H9 (cell line): Measurements from ENCODE around the gene GOT1. TPM values are rescaled to one million over a fixed set of nuclear protein-coding genes. Genes with fewer than 3 reads are reported as not detected.

Source experiments
- DNase-seq: peaks from one replicate; pipeline ENCODE4 v3.0.0-alpha.2; 2017
- H2AFZ ChIP-seq: one replicate; pipeline ENCODE4 v1.6.1; 2013; ENCODE audit warnings: mild to moderate bottlenecking, low read length, control low read depth, moderate library complexity
- H2AK5ac ChIP-seq: 2 replicates; pipeline ENCODE4 v1.6.1; 2013; ENCODE audit warnings: low read length, control low read depth, mixed read lengths; ENCODE audit not compliant: insufficient read length
- H2BK120ac ChIP-seq: one replicate; pipeline ENCODE4 v1.6.1; 2013; ENCODE audit warnings: low read depth, mild to moderate bottlenecking, low read length, control low read depth, inconsistent platforms; ENCODE audit not compliant: poor library complexity, severe bottlenecking
- H2BK12ac ChIP-seq: 2 replicates; pipeline ENCODE4 v1.6.1; 2013; ENCODE audit warnings: low read length, control low read depth, mixed read lengths, low read depth; ENCODE audit not compliant: insufficient read length
- H2BK15ac ChIP-seq: 2 replicates; pipeline ENCODE4 v1.6.1; 2013; ENCODE audit warnings: low read depth, low read length, control low read depth
- H2BK20ac ChIP-seq: one replicate; pipeline ENCODE4 v1.6.1; 2013; ENCODE audit warnings: low read depth, mild to moderate bottlenecking, low read length, control low read depth, inconsistent platforms; ENCODE audit not compliant: poor library complexity, severe bottlenecking
- H2BK5ac ChIP-seq: 2 replicates; pipeline ENCODE4 v1.6.1; 2013; ENCODE audit warnings: low read length, control low read depth, mixed read lengths; ENCODE audit not compliant: insufficient read length
- H3K14ac ChIP-seq: 2 replicates; pipeline ENCODE4 v1.6.1; 2013; ENCODE audit warnings: low read length, control low read depth; ENCODE audit not compliant: insufficient read depth
- H3K18ac ChIP-seq: 2 replicates; pipeline ENCODE4 v1.6.1; 2013; ENCODE audit warnings: low read depth, mild to moderate bottlenecking, mixed read lengths, low read length, control low read depth; ENCODE audit not compliant: insufficient read length
- H3K23ac ChIP-seq: 2 replicates; pipeline ENCODE4 v1.6.1; 2013; ENCODE audit warnings: low read length, control low read depth, mixed read lengths, low read depth; ENCODE audit not compliant: insufficient read length
- H3K23me2 ChIP-seq: 2 replicates; pipeline ENCODE4 v1.6.1; 2013; ENCODE audit warnings: low read depth, mild to moderate bottlenecking, mixed read lengths, low read length, control low read depth; ENCODE audit not compliant: insufficient read length, poor library complexity, severe bottlenecking
- H3K27ac ChIP-seq: 2 replicates; pipeline ENCODE4 v1.5.1; 2013; ENCODE audit warnings: low read length, control low read depth, mixed read lengths, low read depth; ENCODE audit not compliant: insufficient read length
- H3K27me3 ChIP-seq: 2 replicates; pipeline ENCODE4 v1.6.1; 2013; ENCODE audit warnings: low read length, control low read depth, inconsistent platforms; ENCODE audit not compliant: insufficient read depth
- H3K4ac ChIP-seq: 2 replicates; pipeline ENCODE4 v1.6.1; 2013; ENCODE audit warnings: low read depth, mild to moderate bottlenecking, control low read depth, inconsistent platforms, low read length, moderate library complexity
- H3K4me1 ChIP-seq: 2 replicates; pipeline ENCODE4 v1.6.1; 2013; ENCODE audit warnings: low read length, control low read depth, inconsistent platforms; ENCODE audit not compliant: insufficient read depth
- H3K4me2 ChIP-seq: 2 replicates; pipeline ENCODE4 v1.6.1; 2013; ENCODE audit warnings: low read length, control low read depth, mixed read lengths; ENCODE audit not compliant: insufficient read length, insufficient read depth
- H3K56ac ChIP-seq: 2 replicates; pipeline ENCODE4 v1.6.1; 2013; ENCODE audit warnings: low read depth, mild to moderate bottlenecking, mixed read lengths, low read length, control low read depth; ENCODE audit not compliant: insufficient read length
- H3K79me1 ChIP-seq: 2 replicates; pipeline ENCODE4 v1.6.1; 2013; ENCODE audit warnings: low read depth, mild to moderate bottlenecking, moderate library complexity, low read length, control low read depth, inconsistent platforms; ENCODE audit not compliant: insufficient read depth, poor library complexity, severe bottlenecking
- H3K79me2 ChIP-seq: 2 replicates; pipeline ENCODE4 v1.6.1; 2013; ENCODE audit warnings: low read length, control low read depth, inconsistent platforms; ENCODE audit not compliant: insufficient read depth
- H3K9ac ChIP-seq: 2 replicates; pipeline ENCODE4 v1.6.1; 2013; ENCODE audit warnings: low read length, control low read depth, mixed read lengths; ENCODE audit not compliant: insufficient read length; ENCODE audit errors: extremely low read depth
- H3K9me3 ChIP-seq: one replicate; pipeline ENCODE4 v1.6.1; 2013; ENCODE audit warnings: low read depth, low read length, inconsistent platforms; ENCODE audit not compliant: control insufficient read depth
- H3T11ph ChIP-seq: one replicate; pipeline ENCODE4 v1.6.1; 2013; ENCODE audit warnings: mild to moderate bottlenecking, low read length, control low read depth, inconsistent platforms
- H4K20me1 ChIP-seq: one replicate; pipeline ENCODE4 v1.6.1; 2013; ENCODE audit not compliant: control insufficient read depth, insufficient read length, insufficient read depth
- H4K5ac ChIP-seq: 2 replicates; pipeline ENCODE4 v1.6.1; 2013; ENCODE audit warnings: low read depth, mild to moderate bottlenecking, mixed read lengths, low read length, control low read depth; ENCODE audit not compliant: insufficient read length
- H4K8ac ChIP-seq: replicated peaks from 2 replicates; pipeline ENCODE4 v1.6.1; 2013; ENCODE audit warnings: low read length, control low read depth, mixed read lengths, low read depth; ENCODE audit not compliant: insufficient read length
- H4K91ac ChIP-seq: 2 replicates; pipeline ENCODE4 v1.6.1; 2013; ENCODE audit warnings: low read depth, mild to moderate bottlenecking, moderate library complexity, mixed read lengths, low read length, control low read depth; ENCODE audit not compliant: insufficient read length
- H3K27ac Mint-ChIP-seq, 3 experiments: 2 replicates in 2 of 3; 3 replicates in 1 of 3; pipeline ENCODE4 v1.8.0; 2020 to 2021; ENCODE audit warnings: mixed read lengths in 3 of 3, mild to moderate bottlenecking in 1 of 3, moderate library complexity in 1 of 3
- H3K27me3 Mint-ChIP-seq: 2 replicates; pipeline ENCODE4 v1.8.0; 2021; ENCODE audit warnings: low read depth, mild to moderate bottlenecking, moderate library complexity, mixed read lengths
- H3K36me3 Mint-ChIP-seq, 3 experiments: 2 replicates in 2 of 3; 3 replicates in 1 of 3; pipeline ENCODE4 v1.8.0; 2020 to 2021; ENCODE audit warnings: low read depth in 3 of 3, mixed read lengths in 3 of 3; ENCODE audit not compliant: insufficient read depth in 1 of 3
- H3K4me1 Mint-ChIP-seq, 2 experiments: 2 replicates each; pipeline ENCODE4 v1.8.0; 2020; ENCODE audit warnings: mixed read lengths in 2 of 2
- H3K4me3 Mint-ChIP-seq, 2 experiments: 2 replicates in 1 of 2; 3 replicates in 1 of 2; pipeline ENCODE4 v1.8.0; 2020 to 2021; ENCODE audit warnings: mild to moderate bottlenecking in 2 of 2, mixed read lengths in 2 of 2, moderate library complexity in 1 of 2
- H3K9me3 Mint-ChIP-seq, 2 experiments: 2 replicates in 1 of 2; 3 replicates in 1 of 2; pipeline ENCODE4 v1.8.0; 2020; ENCODE audit warnings: mild to moderate bottlenecking in 2 of 2, mixed read lengths in 2 of 2, moderate library complexity in 1 of 2
- WGBS: extraction: QIAGEN DNeasy Blood & Tissue Kit; methylation state at CpG from one replicate; pipeline ENCODE4 v1.1.7; 2013; ENCODE audit warnings: missing lambda C conversion rate, low lambda C conversion rate, mixed read lengths; ENCODE audit not compliant: insufficient read length; ENCODE audit errors: extremely low coverage; 5-methylcytosine and 5-hydroxymethylcytosine counted together
- total RNA-seq: library from RNA; stranded (reverse); gene quantifications from 2 replicates; pipeline ENCODE4 v1.2.1, GENCODE V29; 2021
- TF ChIP-seq, protein P1 (sequence below): fragments of 200-600 bp; sonication (generic); conservative IDR thresholded peaks from 3 replicates; pipeline ENCODE4 v1.8.0; 2021; ENCODE audit warnings: antibody characterized with exemption, mild to moderate bottlenecking

Gene GOT1
- total RNA-seq, 1 experiment from 2014 or later = 43.3 TPM

- H3K4me3 Mint-ChIP-seq = no peak overlapping the region
These were observed 28.8 kb upstream of the GOT1 start for GRCh38 chr10:99459217-99459616.

More at GRCh38 chr10:99459217-99459616, 28.8 kb upstream of the GOT1 start:
- H3K4ac ChIP-seq = no peak overlapping the region
- no peak for DNase-seq
- no peak overlapping the region for H3K9ac ChIP-seq
- WGBS = no CpG with 5 or more reads among the region's 2 CpGs
- no peak overlapping the region for H3K4me2 ChIP-seq
- H2AK5ac ChIP-seq = no peak overlapping the region
- no peak overlapping the region for H2BK5ac ChIP-seq
- H2BK120ac ChIP-seq = no peak overlapping the region
- no peak overlapping the region for H3K27ac ChIP-seq
- TF ChIP-seq, protein P1, sequence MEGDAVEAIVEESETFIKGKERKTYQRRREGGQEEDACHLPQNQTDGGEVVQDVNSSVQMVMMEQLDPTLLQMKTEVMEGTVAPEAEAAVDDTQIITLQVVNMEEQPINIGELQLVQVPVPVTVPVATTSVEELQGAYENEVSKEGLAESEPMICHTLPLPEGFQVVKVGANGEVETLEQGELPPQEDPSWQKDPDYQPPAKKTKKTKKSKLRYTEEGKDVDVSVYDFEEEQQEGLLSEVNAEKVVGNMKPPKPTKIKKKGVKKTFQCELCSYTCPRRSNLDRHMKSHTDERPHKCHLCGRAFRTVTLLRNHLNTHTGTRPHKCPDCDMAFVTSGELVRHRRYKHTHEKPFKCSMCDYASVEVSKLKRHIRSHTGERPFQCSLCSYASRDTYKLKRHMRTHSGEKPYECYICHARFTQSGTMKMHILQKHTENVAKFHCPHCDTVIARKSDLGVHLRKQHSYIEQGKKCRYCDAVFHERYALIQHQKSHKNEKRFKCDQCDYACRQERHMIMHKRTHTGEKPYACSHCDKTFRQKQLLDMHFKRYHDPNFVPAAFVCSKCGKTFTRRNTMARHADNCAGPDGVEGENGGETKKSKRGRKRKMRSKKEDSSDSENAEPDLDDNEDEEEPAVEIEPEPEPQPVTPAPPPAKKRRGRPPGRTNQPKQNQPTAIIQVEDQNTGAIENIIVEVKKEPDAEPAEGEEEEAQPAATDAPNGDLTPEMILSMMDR = no peak
- H3K9me3 Mint-ChIP-seq = no peaks in the 10 kb centered on the region
- no peak overlapping the region for H2AFZ ChIP-seq
- H3K4me1 ChIP-seq = no peaks in the 10 kb centered on the region
- no peak overlapping the region for H3K23ac ChIP-seq
- H3K56ac ChIP-seq = no peak overlapping the region
- H3K27me3 ChIP-seq = no peaks in the 10 kb centered on the region
- no peaks in the 10 kb centered on the region for H4K20me1 ChIP-seq
- no peak overlapping the region for H3K27ac Mint-ChIP-seq
- H3T11ph ChIP-seq = no peak overlapping the region
- H4K5ac ChIP-seq = no peak overlapping the region
- no peak overlapping the region for H3K14ac ChIP-seq
- no peaks in the 10 kb centered on the region for H3K9me3 ChIP-seq
- no peaks in the 10 kb centered on the region for H3K36me3 Mint-ChIP-seq
- H3K79me2 ChIP-seq = no peaks in the 10 kb centered on the region
- no peak overlapping the region for H2BK20ac ChIP-seq
- no peak overlapping the region for H4K8ac ChIP-seq
- H2BK12ac ChIP-seq = no peak overlapping the region
- H4K91ac ChIP-seq = no peak overlapping the region
- no peaks in the 10 kb centered on the region for H3K4me1 Mint-ChIP-seq
- H3K18ac ChIP-seq = no peak overlapping the region
- H3K27me3 Mint-ChIP-seq = peaks cover 26% of the 10 kb centered on the region
- no peak overlapping the region for H2BK15ac ChIP-seq
- no peaks in the 10 kb centered on the region for H3K79me1 ChIP-seq
- no peaks in the 10 kb centered on the region for H3K23me2 ChIP-seq
